B cell (primary cell): Measurements from ENCODE around the gene PHACTR1.

Source experiments
- EZH2 ChIP-seq: IDR thresholded peaks from 2 replicates; pipeline ENCODE4 v1.6.1; 2012; ENCODE audit warnings: borderline replicate concordance, low read depth, mild to moderate bottlenecking, moderate library complexity, low read length; ENCODE audit not compliant: insufficient read depth, poor library complexity, severe bottlenecking
- TF ChIP-seq, protein P1 (sequence below): fragments of 200-600 bp; IDR thresholded peaks from one replicate; pipeline ENCODE4 v1.8.0; 2022; ENCODE audit warnings: antibody characterized with exemption, mild to moderate bottlenecking

DNA sequence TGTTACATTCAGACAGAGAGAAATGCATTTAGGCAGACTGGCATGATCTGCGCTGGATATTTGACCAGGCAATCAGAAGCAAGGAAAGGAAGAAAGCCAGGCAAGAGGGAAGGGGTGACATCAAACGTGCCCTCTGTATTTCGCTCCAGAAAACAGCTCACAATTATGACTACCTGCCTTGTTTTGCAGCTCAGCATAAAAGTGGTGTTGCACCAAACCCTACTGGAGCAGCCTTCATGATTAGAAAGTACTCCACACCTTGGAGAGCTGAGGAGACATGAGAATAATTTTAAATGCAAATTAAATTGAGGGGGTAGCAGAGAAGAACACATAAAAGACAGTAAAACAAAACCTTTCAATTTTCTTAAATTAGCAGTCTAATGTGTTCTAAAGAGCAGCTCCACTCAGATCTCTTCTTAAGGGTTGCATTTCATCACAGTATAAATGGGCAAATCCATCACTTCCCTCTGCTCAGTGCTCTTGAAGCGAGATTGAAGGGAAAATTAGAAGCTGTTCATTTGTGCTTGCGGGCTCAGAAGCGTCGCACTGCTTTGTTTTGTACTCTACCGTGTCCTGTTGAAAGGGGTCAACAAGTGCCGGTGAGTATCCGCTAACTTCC, at the start of gene PHACTR1:
- TF ChIP-seq, protein P1, sequence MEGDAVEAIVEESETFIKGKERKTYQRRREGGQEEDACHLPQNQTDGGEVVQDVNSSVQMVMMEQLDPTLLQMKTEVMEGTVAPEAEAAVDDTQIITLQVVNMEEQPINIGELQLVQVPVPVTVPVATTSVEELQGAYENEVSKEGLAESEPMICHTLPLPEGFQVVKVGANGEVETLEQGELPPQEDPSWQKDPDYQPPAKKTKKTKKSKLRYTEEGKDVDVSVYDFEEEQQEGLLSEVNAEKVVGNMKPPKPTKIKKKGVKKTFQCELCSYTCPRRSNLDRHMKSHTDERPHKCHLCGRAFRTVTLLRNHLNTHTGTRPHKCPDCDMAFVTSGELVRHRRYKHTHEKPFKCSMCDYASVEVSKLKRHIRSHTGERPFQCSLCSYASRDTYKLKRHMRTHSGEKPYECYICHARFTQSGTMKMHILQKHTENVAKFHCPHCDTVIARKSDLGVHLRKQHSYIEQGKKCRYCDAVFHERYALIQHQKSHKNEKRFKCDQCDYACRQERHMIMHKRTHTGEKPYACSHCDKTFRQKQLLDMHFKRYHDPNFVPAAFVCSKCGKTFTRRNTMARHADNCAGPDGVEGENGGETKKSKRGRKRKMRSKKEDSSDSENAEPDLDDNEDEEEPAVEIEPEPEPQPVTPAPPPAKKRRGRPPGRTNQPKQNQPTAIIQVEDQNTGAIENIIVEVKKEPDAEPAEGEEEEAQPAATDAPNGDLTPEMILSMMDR, result no peak
- TF ChIP-seq EZH2, result no peak
